ENCODE data around the gene ITGB1BP1.
"Not testable (repeated sequence)": the region's sequence is repeated elsewhere in the genome, so short reads cannot be mapped to it uniquely, and the experiment has no call there.

The ITGB1BP1 gene

DNA sequence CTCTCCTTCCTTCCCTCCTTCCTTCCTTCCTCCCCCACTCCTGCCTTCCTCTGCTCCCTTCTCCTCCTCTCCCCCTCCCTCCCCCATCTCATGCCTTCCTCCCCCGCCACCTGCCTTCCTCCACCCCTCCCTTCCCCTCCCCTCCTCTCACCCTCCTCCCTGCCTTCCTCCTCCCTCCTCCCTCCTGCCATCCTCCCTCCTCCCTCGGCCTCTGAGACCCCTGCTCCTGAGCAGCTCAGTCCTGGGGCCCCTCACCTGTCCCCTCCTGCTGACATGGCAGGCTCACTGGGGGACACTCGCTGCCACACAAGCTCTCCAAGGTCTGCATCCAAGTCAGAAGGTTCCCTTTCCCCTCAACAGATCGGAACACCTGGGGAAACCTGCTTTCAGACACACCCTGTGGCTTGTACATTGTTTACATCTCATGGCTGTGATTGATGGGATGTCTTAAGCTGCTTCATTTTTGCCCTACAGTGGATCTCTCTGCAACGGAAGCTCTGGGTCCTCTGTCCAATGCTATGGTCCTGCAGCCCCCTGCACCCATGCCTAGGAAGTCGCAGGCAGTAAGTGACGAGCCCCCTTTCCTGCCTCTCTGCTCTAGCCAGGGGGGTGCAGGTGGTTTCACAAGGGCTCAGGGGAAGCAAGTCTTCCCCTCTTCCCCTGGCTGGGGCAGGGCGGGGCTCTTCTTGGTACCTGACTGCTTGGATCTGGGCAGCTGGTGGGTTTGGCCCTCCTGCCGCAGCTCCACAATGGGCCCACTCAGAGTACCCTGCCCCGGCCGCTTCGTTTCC, 22.9 kb downstream of the ITGB1BP1 start:
- no peak for DNase-seq (ENCODE audit: low spot score)

- no peak for DNase-seq (ENCODE audit: low spot score)
Measured at GRCh38 chr2:9398881-9399780, 24.2 kb downstream of the ITGB1BP1 start.

DNA sequence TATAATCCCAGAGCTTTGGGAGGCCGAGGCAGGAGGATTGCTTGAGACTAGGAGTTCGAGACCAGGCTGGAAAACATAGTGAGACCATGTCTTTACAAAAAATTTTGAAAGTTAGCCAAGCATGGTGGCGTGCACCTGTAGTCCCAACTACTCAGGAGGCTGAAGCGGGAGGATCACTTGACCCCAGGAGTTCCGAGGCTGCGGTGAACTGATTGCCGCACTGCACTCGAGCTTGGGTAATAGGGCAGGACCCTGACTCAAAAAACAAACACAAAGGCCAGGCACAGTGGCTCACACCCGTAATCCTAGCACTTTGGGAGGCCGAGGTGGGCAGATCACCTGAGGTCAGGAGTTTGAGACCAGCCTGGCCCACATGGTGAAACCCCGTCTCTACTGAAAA, 25.1 kb downstream of the ITGB1BP1 start:
- DNase-seq (ENCODE audit: low spot score): not testable (repeated sequence)

DNA sequence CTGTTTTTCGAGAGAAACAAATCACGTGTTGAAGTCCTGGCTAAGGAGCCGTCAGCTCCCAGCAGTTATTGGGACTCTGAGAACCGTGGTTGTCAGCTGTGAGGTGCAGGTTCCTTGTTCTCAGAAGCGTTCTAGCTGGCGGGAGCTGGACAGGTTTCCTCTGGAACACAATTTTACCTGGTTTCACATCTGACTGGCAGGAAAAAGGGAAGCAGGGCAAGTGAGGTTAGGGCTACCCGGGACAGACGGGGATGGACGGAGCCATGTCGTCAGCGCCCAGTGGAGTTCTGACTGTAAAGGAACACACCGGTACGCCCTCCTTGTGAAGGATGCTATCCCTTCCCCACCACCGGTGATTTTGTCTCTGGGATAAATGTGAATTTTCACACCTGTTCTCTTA, 26.1 kb downstream of the ITGB1BP1 start:
- DNase-seq (ENCODE audit: low spot score): no peak

DNA sequence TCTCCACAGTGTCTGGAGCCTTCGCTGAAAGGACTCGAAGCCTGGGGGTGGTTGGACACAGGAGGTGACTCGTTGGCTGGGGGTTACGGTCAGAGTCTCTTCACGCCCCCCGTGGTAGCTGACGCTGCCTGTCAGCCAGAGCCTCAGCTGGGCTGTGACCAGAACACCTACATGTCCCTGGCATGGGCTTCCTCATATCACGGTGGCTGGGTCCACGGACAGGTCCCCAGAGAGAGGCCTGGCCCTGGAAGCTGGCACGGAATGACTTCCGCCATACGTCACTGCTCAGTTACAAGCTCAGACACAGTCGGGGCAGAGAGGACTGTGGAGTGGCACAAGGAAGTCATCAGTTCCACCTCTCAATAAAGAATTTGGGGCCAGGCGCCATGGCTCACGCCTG, 28.5 kb downstream of the ITGB1BP1 start:
- DNase-seq (ENCODE audit: low spot score): no peak

GRCh38 chr2:9392898-9393765, 30.2 kb downstream of the ITGB1BP1 start:
- no peak for DNase-seq (ENCODE audit: low spot score)

- no peak for DNase-seq (ENCODE audit: low spot score)
Measured at GRCh38 chr2:9391961-9392720, 31.2 kb downstream of the ITGB1BP1 start.

GRCh38 chr2:9390991-9391390, 32.3 kb downstream of the ITGB1BP1 start:
- no peak for DNase-seq (ENCODE audit: low spot score)

- no peak for DNase-seq (ENCODE audit: low spot score)
Measured at GRCh38 chr2:9390151-9390850, 33.0 kb downstream of the ITGB1BP1 start.

GRCh38 chr2:9388950-9389911, 34.1 kb downstream of the ITGB1BP1 start:
- DNase-seq (ENCODE audit: low spot score): no peak

DNA sequence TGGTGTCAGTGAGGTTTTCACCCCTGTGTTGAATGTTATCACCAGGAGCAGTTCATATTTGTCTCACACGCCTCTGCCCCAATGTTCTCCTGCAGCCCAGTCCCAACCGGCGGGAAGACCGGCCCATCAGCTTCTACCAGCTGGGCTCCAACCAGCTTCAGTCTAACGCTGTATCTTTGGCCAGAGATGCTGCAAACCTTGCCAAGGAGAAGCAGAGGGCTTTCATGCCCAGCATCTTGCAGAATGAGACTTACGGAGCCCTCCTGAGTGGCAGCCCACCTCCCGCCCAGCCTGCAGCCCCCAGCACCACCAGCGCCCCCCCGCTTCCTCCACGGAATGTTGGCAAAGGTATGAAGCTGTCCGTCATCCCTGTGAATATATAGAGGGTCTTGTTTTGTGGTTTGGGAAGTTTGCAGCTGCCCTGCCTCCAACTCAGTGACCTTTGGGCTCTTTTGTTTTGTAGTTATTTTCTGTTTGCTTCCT, 35.1 kb downstream of the ITGB1BP1 start:
- DNase-seq (ENCODE audit: low spot score): no peak

GRCh38 chr2:9385841-9386240, 37.5 kb downstream of the ITGB1BP1 start:
- peak; percentile 68 for DNase-seq (ENCODE audit: low spot score)

- DNase-seq (ENCODE audit: low spot score): no peak
Measured at GRCh38 chr2:9384521-9384920, 38.8 kb downstream of the ITGB1BP1 start.

DNA sequence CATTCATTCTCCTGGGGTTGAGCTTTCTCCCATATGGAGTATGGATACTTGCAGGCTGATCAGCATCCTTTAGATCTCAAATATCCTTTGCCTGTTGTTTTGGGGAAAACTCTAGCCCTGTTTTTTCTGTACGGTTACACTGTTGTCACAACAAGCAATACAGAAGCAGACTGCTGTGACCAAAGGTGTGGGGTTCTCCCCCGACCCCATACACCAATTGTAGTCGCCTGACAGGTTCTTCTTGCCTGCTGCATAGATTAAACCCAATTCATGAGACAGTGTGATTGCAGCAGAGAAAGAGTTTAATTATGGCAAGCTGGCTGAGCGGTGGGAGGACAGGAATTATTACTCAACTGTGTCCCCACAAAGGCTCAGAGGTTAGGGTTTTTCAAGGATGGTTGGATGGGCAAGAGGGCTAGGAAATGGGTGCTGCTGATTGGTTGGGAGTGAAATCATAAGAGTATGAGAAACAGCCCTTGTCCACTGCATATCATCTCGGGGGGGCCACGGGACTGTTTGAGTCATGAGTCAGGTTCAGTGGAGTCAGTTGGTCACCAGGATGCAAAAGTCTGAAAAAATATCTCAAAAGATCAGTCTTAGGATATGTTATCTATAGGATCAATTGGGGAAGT, 40.6 kb downstream of the ITGB1BP1 start:
- peak; percentile 93 for DNase-seq (ENCODE audit: low spot score)

DNA sequence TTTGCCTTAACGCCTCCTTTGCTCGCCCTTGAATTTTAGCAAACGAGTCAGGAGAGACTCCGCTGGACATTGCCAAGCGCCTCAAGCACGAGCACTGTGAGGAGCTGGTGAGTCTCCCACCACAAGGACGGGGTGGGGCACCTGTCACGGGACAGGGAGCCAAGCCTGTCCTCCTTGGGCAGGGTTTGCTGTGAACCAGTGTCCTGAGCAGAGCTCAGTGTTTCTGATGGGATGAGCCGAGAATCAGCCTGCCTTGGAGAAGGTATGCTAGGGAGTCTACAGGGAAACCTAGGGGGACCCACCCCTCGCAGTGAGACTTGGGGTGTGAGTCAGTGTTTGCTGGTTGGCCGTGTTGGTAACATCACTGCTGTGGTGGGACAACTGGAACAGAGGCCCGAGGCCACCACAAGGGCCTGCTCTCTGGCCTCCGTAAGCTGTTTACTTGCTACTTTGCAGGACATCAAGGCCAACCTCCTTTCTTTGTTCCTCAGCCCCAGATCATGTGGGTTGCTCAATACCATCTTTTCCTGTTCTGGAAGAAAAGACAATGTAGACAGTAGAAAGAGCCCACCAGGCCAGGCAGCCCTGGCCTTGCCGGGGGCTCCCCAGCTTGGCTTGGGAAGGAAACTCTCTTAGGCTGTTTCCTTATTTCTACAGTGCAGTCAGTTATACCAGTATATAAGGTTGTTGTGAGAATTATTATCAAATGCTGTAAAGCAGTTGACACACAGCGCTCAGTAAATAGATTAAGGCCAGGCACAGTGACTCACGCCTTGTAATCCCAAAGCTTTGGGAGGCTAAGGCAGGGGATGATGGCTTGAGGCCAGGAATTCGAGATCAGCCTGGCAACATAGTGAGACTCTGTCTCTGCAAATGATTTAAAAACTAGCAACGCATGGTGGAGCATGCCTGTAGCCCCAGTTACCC, 42.4 kb downstream of the ITGB1BP1 start:
- DNase-seq (ENCODE audit: low spot score): peak; percentile 95

DNA sequence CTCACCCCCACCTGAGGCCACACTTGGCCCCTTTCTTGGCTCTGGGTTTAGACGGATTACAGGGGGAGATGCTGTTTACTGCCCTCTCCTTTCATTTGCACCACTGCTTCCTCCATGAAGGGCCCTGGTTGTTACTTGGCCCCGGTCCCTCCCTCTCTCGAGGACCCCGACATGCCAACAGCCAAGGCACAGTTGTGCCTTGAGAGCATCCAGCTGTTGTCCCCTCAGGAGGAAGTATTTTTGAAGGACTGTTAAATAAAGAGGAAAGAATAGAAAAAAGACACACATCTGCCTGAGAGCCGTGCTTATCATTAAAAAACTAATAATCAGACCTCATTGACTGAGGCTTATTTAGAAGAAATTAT, 44.0 kb downstream of the ITGB1BP1 start:
- no peak for DNase-seq (ENCODE audit: low spot score)

- DNase-seq (ENCODE audit: low spot score): peak; percentile 84
Measured at GRCh38 chr2:9378433-9379390, 44.6 kb downstream of the ITGB1BP1 start.

Measured in kidney tubule cell (primary cell).